ENCODE measurements around the gene IRF1. TPM values are rescaled to one million over a fixed set of nuclear protein-coding genes. Genes with fewer than 3 reads are reported as not detected.

The IRF1 gene
- polyA plus RNA-seq, 3 donors = 125 to 363 (median 129) TPM

DNA sequence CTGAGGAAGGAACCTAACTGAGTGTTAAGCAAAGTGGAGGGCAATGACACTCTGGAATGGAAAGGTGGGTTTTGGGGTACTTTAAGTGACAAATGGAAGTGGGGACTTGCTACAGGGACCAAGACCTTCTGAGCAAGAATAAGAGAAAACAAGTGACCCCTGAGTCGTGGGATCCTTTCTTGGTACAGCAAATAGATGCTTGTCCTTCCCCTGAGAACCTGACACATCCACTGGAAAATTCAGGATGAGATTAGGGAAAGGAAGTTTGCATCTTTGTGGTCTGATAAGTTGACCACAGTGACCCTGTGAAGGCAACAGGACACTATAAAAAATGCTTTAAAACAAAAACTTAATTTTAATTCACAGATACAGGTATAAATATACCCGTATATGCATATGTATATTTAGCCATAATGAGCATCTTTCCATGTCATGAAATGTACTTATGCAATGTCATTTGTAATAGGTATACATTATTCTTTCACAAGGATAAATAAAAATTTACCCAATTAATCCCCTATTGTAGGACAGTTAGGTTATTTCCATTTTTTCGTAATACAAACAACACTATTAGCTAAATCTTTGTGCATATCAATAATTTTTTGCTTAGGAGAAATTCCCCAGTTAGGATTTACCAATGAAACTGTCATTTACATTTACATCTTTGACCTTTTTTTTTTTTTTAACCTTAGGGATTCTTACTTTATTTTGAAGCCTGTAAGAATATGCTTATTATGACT is 2.0 kb upstream of the IRF1 start:
- H2AFZ ChIP-seq (ENCODE audit: insufficient read depth, low read depth, low read length, poor library complexity, severe bottlenecking) = no peak overlapping the region
- intact Hi-C loops (cut with micrococcal nuclease) = loop anchor here (5.0 to 10.0 kb wide), 3 partner anchors 65 to 955 kb away; partner anchors contain the start of gene SLC22A4 (in 1 of the 2)

More for the DNA sequence above, 2.0 kb upstream of the IRF1 start:
- DNase-seq = no peak
- H3K4me1 Mint-ChIP-seq = peaks cover 62% of the 10 kb centered on the region
- H3K4me3 ChIP-seq (replicated peaks in 1 of 3; ENCODE audit: low read depth in 2 of 3, low read length in 3 of 3) = peak overlapping the region in 2 of 3 experiments; percentile 8 to 98
- peak overlapping the region; percentile 94 to 98 (median 97) for H3K27ac Mint-ChIP-seq
- peaks cover 0 to 4% (median 0%) of the 10 kb centered on the region in 7 donors for H3K9me3 Mint-ChIP-seq
- no peaks in the 10 kb centered on the region for H3K27me3 ChIP-seq (ENCODE audit: control insufficient read depth in 2 of 2, insufficient read depth in 2 of 2, low read length in 2 of 2)
- peaks cover 60 to 80% of the 10 kb centered on the region in 2 donors for H3K4me1 ChIP-seq (ENCODE audit: control insufficient read depth in 1 of 2, insufficient read depth in 2 of 2, low read length in 2 of 2)
- H3K9ac ChIP-seq (ENCODE audit: insufficient read depth, low read length, poor library complexity, severe bottlenecking) = peak overlapping the region; percentile 94
- no peaks in the 10 kb centered on the region for H3K27me3 Mint-ChIP-seq (ENCODE audit: low read depth in 3 of 3)
- TF ChIP-seq, protein P1, sequence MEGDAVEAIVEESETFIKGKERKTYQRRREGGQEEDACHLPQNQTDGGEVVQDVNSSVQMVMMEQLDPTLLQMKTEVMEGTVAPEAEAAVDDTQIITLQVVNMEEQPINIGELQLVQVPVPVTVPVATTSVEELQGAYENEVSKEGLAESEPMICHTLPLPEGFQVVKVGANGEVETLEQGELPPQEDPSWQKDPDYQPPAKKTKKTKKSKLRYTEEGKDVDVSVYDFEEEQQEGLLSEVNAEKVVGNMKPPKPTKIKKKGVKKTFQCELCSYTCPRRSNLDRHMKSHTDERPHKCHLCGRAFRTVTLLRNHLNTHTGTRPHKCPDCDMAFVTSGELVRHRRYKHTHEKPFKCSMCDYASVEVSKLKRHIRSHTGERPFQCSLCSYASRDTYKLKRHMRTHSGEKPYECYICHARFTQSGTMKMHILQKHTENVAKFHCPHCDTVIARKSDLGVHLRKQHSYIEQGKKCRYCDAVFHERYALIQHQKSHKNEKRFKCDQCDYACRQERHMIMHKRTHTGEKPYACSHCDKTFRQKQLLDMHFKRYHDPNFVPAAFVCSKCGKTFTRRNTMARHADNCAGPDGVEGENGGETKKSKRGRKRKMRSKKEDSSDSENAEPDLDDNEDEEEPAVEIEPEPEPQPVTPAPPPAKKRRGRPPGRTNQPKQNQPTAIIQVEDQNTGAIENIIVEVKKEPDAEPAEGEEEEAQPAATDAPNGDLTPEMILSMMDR (IDR thresholded peaks at IDR 0.05) = no peak
- H3K36me3 ChIP-seq (replicated peaks in 1 of 2; ENCODE audit: control insufficient read depth in 1 of 2, insufficient read depth in 2 of 2, low read length in 2 of 2) = peaks cover 17 to 22% of the 10 kb centered on the region in 2 donors
- peaks cover 66% of the 10 kb centered on the region for H3K79me2 ChIP-seq (ENCODE audit: insufficient read depth, low read length)
- H3K27ac ChIP-seq (ENCODE audit: low read depth in 1 of 2, low read length in 2 of 2) = peak overlapping the region in 1 of 2 donors; percentile 97
- 86% methylated on average over 1 of the region's 3 CpGs for WGBS (ENCODE audit: insufficient coverage)
- peaks cover 30% of the 10 kb centered on the region for H4K20me1 ChIP-seq (ENCODE audit: insufficient read depth, low read length)
- no peaks in the 10 kb centered on the region for H3K9me3 ChIP-seq (replicated peaks in 1 of 2; ENCODE audit: control insufficient read depth in 1 of 2, insufficient read depth in 1 of 2, low read length in 2 of 2)
- peak overlapping the region; percentile 100 for H3K4me2 ChIP-seq (replicated peaks; ENCODE audit: extremely low read depth, low read length, poor library complexity, severe bottlenecking)
- H3K36me3 Mint-ChIP-seq = peaks cover 21 to 23% of the 10 kb centered on the region in 2 donors
- H3K4me3 Mint-ChIP-seq = peak overlapping the region; percentile 83 to 91
